Measurements from ENCODE around the gene ACTL6A.

ACTL6A gene

GRCh38 chr3:179531576-179531975 is 31.1 kb upstream of the ACTL6A start:
- H3K79me2 ChIP-seq (ENCODE audit: insufficient read depth, low read length) = no peaks in the 10 kb centered on the region
- H3K4me3 ChIP-seq (ENCODE audit: low read length, poor library complexity, severe bottlenecking) = no peak overlapping the region
- no peaks in the 10 kb centered on the region for H3K36me3 ChIP-seq (ENCODE audit: insufficient read depth, low read length)
- no peak overlapping the region for H2AFZ ChIP-seq (ENCODE audit: low read length)
- H4K20me1 ChIP-seq (ENCODE audit: insufficient read depth, low read length, poor library complexity, severe bottlenecking) = no peaks in the 10 kb centered on the region
- no peak overlapping the region for H3K4me2 ChIP-seq (ENCODE audit: low read depth, low read length, poor library complexity, severe bottlenecking)
- no peak for TF ChIP-seq CTCF (conservative IDR thresholded peaks at IDR 0.05; ENCODE audit: low read length)
- TF ChIP-seq EZH2phosphoT487 (IDR thresholded peaks at IDR 0.05; ENCODE audit: borderline replicate concordance) = no peak
- no peaks in the 10 kb centered on the region for H3K9me2 ChIP-seq (replicated peaks; ENCODE audit: low read depth, low read length)
- H3K9me3 ChIP-seq (ENCODE audit: insufficient read depth, low read depth, low read length) = no peaks in the 10 kb centered on the region
- no peak overlapping the region for H3K9ac ChIP-seq (ENCODE audit: low read depth, low read length, poor library complexity, severe bottlenecking)
- H3K4me1 ChIP-seq (ENCODE audit: insufficient read depth, low read length, poor library complexity, severe bottlenecking) = peaks cover 4% of the 10 kb centered on the region
- no peaks in the 10 kb centered on the region for H3F3A ChIP-seq (ENCODE audit: low read depth)
- H3K27me3 ChIP-seq (ENCODE audit: insufficient read depth, low read length, poor library complexity, severe bottlenecking) = no peaks in the 10 kb centered on the region

GRCh38 chr3:179533274-179533673 is 29.5 kb upstream of the ACTL6A start:
- no peaks in the 10 kb centered on the region for H3K79me2 ChIP-seq (ENCODE audit: insufficient read depth, low read length)
- no peaks in the 10 kb centered on the region for H3F3A ChIP-seq (ENCODE audit: low read depth)
- H3K36me3 ChIP-seq (ENCODE audit: insufficient read depth, low read length) = no peaks in the 10 kb centered on the region
- no peaks in the 10 kb centered on the region for H3K27me3 ChIP-seq (ENCODE audit: insufficient read depth, low read length, poor library complexity, severe bottlenecking)
- no peak overlapping the region for H3K9ac ChIP-seq (ENCODE audit: low read depth, low read length, poor library complexity, severe bottlenecking)
- no peaks in the 10 kb centered on the region for H3K9me2 ChIP-seq (replicated peaks; ENCODE audit: low read depth, low read length)
- no peak overlapping the region for H3K4me2 ChIP-seq (ENCODE audit: low read depth, low read length, poor library complexity, severe bottlenecking)
- no peaks in the 10 kb centered on the region for H3K9me3 ChIP-seq (ENCODE audit: insufficient read depth, low read depth, low read length)
- TF ChIP-seq EZH2phosphoT487 (IDR thresholded peaks at IDR 0.05; ENCODE audit: borderline replicate concordance) = no peak
- H3K4me1 ChIP-seq (ENCODE audit: insufficient read depth, low read length, poor library complexity, severe bottlenecking) = no peaks in the 10 kb centered on the region
- H2AFZ ChIP-seq (ENCODE audit: low read length) = no peak overlapping the region
- H3K4me3 ChIP-seq (ENCODE audit: low read length, poor library complexity, severe bottlenecking) = no peak overlapping the region
- no peaks in the 10 kb centered on the region for H4K20me1 ChIP-seq (ENCODE audit: insufficient read depth, low read length, poor library complexity, severe bottlenecking)

- no peaks in the 10 kb centered on the region for H3F3A ChIP-seq (ENCODE audit: low read depth)
- H3K9ac ChIP-seq (ENCODE audit: low read depth, low read length, poor library complexity, severe bottlenecking) = no peak overlapping the region
- H3K9me3 ChIP-seq (ENCODE audit: insufficient read depth, low read depth, low read length) = no peaks in the 10 kb centered on the region
- H3K4me1 ChIP-seq (ENCODE audit: insufficient read depth, low read length, poor library complexity, severe bottlenecking) = no peaks in the 10 kb centered on the region
- H3K4me2 ChIP-seq (ENCODE audit: low read depth, low read length, poor library complexity, severe bottlenecking) = no peak overlapping the region
- no peaks in the 10 kb centered on the region for H3K27me3 ChIP-seq (ENCODE audit: insufficient read depth, low read length, poor library complexity, severe bottlenecking)
- H3K9me2 ChIP-seq (replicated peaks; ENCODE audit: low read depth, low read length) = no peaks in the 10 kb centered on the region
- H2AFZ ChIP-seq (ENCODE audit: low read length) = no peak overlapping the region
- no peak for TF ChIP-seq EZH2phosphoT487 (IDR thresholded peaks at IDR 0.05; ENCODE audit: borderline replicate concordance)
- no peak for TF ChIP-seq CTCF (conservative IDR thresholded peaks at IDR 0.05; ENCODE audit: low read length)
- H3K4me3 ChIP-seq (ENCODE audit: low read length, poor library complexity, severe bottlenecking) = no peak overlapping the region
- no peaks in the 10 kb centered on the region for H4K20me1 ChIP-seq (ENCODE audit: insufficient read depth, low read length, poor library complexity, severe bottlenecking)
- H3K79me2 ChIP-seq (ENCODE audit: insufficient read depth, low read length) = no peaks in the 10 kb centered on the region
- H3K36me3 ChIP-seq (ENCODE audit: insufficient read depth, low read length) = no peaks in the 10 kb centered on the region
Observed at GRCh38 chr3:179536256-179536655, 26.5 kb upstream of the ACTL6A start.

- Histone ChIP-seq H3K4me2 (ENCODE audit: low read depth, low read length, poor library complexity, severe bottlenecking) (no peak overlapping the region), H3K27me3 (ENCODE audit: insufficient read depth, low read length, poor library complexity, severe bottlenecking) (no peaks in the 10 kb centered on the region), H3K9ac (ENCODE audit: low read depth, low read length, poor library complexity, severe bottlenecking) (no peak overlapping the region), H3F3A (ENCODE audit: low read depth) (no peaks in the 10 kb centered on the region), H3K4me3 (ENCODE audit: low read length, poor library complexity, severe bottlenecking) (no peak overlapping the region), H4K20me1 (ENCODE audit: insufficient read depth, low read length, poor library complexity, severe bottlenecking) (no peaks in the 10 kb centered on the region), H3K9me2 (replicated peaks; ENCODE audit: low read depth, low read length) (no peaks in the 10 kb centered on the region), H3K36me3 (ENCODE audit: insufficient read depth, low read length) (no peaks in the 10 kb centered on the region), H3K9me3 (ENCODE audit: insufficient read depth, low read depth, low read length) (no peaks in the 10 kb centered on the region), H2AFZ (ENCODE audit: low read length) (no peak overlapping the region), H3K4me1 (ENCODE audit: insufficient read depth, low read length, poor library complexity, severe bottlenecking) (no peaks in the 10 kb centered on the region), H3K79me2 (ENCODE audit: insufficient read depth, low read length) (no peaks in the 10 kb centered on the region)
- TF ChIP-seq EZH2phosphoT487 (IDR thresholded peaks at IDR 0.05; ENCODE audit: borderline replicate concordance) (no peak), CTCF (conservative IDR thresholded peaks at IDR 0.05; ENCODE audit: low read length) (no peak)
Observed at GRCh38 chr3:179541094-179541493, 21.6 kb upstream of the ACTL6A start.

All from Loucy (cell line).